SK-N-SH treated with all-trans-retinoic acid at 6 μM for 48 hours (cell line): ENCODE data around the gene HSPA2.

Source experiments
- ARNTL ChIP-seq: fragments of 450-650 bp; formaldehyde crosslinking; IDR thresholded peaks from 2 replicates; pipeline ENCODE4 v1.5.0; 2020; ENCODE audit warnings: low read depth, mild to moderate bottlenecking, moderate library complexity, borderline replicate concordance
- CREB5 ChIP-seq: fragments of 250-450 bp; sonication (Bioruptor Pico); IDR thresholded peaks from 2 replicates; pipeline ENCODE4 v1.5.1; 2020; ENCODE audit warnings: low read depth, mild to moderate bottlenecking, moderate library complexity
- CSDC2 ChIP-seq: fragments of 250-450 bp; sonication (Bioruptor Pico); IDR thresholded peaks from 2 replicates; pipeline ENCODE4 v1.5.0; 2020; ENCODE audit warnings: mild to moderate bottlenecking, moderate library complexity
- ESRRG ChIP-seq: fragments of 250-450 bp; sonication (Bioruptor Pico); IDR thresholded peaks from 2 replicates; pipeline ENCODE4 v1.6.1; 2021; ENCODE audit warnings: mild to moderate bottlenecking
- PATZ1 ChIP-seq: fragments of 250-450 bp; sonication (Bioruptor Pico); IDR thresholded peaks from 2 replicates; pipeline ENCODE4 v1.8.0; 2020; ENCODE audit warnings: mild to moderate bottlenecking, moderate library complexity, borderline replicate concordance
- RARB ChIP-seq: fragments of 250-450 bp; sonication (Bioruptor Pico); IDR thresholded peaks from 2 replicates; pipeline ENCODE4 v1.8.0; 2021; ENCODE audit warnings: mild to moderate bottlenecking, moderate library complexity
- ZC3H10 ChIP-seq: fragments of 250-450 bp; sonication (Bioruptor Pico); IDR thresholded peaks from 2 replicates; pipeline ENCODE4 v1.5.1; 2021; ENCODE audit warnings: mild to moderate bottlenecking, moderate library complexity
- ZFP30 ChIP-seq: fragments of 450-650 bp; formaldehyde crosslinking; IDR thresholded peaks from 2 replicates; pipeline ENCODE4 v1.5.0; 2022; ENCODE audit warnings: mild to moderate bottlenecking, moderate library complexity
- ZNF8 ChIP-seq: fragments of 450-650 bp; formaldehyde crosslinking; IDR thresholded peaks from 2 replicates; pipeline ENCODE4 v1.5.0; 2020; ENCODE audit warnings: mild to moderate bottlenecking, moderate library complexity

- TF ChIP-seq ZC3H10 (CRISPR knock-in tag) (no peak), RARB (CRISPR knock-in tag) (no peak), CREB5 (no peak), CSDC2 (CRISPR knock-in tag) (no peak), ZNF8 (CRISPR knock-in tag) (no peak), ZFP30 (CRISPR knock-in tag) (no peak), ESRRG (CRISPR knock-in tag) (no peak), PATZ1 (CRISPR knock-in tag) (no peak), ARNTL (CRISPR knock-in tag) (no peak)
Measured at GRCh38 chr14:64580467-64580866, 39.9 kb downstream of the HSPA2 start.
